Activated naive CD4-positive, alpha-beta T cell treated with anti-CD3 and anti-CD28 coated beads, Interleukin-2, amount 10 ng/mL, durations not matched to agents 7 days and 5 days (primary cell): ENCODE results near the gene FOXD2.

Experiments
- CTCF ChIA-PET: fragments of 350-600 bp; sonication (Branson Sonifier 250); formaldehyde crosslinking; loops from one replicate; lab custom pipeline; 2021; ENCODE audit warnings: antibody characterized with exemption; lab: Charles Lee
- DNase-seq: peaks from one replicate; pipeline ENCODE4 v3.0.0-alpha.2; 2020
- H3K27ac Mint-ChIP-seq: one replicate; pipeline ENCODE4 v1.8.0; 2021; ENCODE audit warnings: mild to moderate bottlenecking, moderate library complexity, mixed read lengths
- H3K27me3 Mint-ChIP-seq: one replicate; pipeline ENCODE4 v1.8.0; 2021; ENCODE audit warnings: mild to moderate bottlenecking, mixed read lengths
- H3K36me3 Mint-ChIP-seq: one replicate; pipeline ENCODE4 v1.8.0; 2021; ENCODE audit warnings: mixed read lengths
- H3K4me1 Mint-ChIP-seq: one replicate; pipeline ENCODE4 v1.8.0; 2021; ENCODE audit warnings: mixed read lengths
- H3K4me3 Mint-ChIP-seq: one replicate; pipeline ENCODE4 v1.8.0; 2021; ENCODE audit warnings: mild to moderate bottlenecking, moderate library complexity, mixed read lengths
- H3K9me3 Mint-ChIP-seq: one replicate; pipeline ENCODE4 v1.8.0; 2021; ENCODE audit warnings: mixed read lengths

FOXD2 gene

GRCh38 chr1:47474278-47475193, 36.7 kb downstream of the FOXD2 start:
- CTCF ChIA-PET = no interaction called here
- Mint-ChIP-seq H3K27me3 (peaks cover 14% of the 10 kb centered on the region), H3K27ac (no peak overlapping the region), H3K4me1 (no peaks in the 10 kb centered on the region), H3K4me3 (no peak overlapping the region), H3K36me3 (no peaks in the 10 kb centered on the region), H3K9me3 (no peaks in the 10 kb centered on the region)
- no peak for DNase-seq

- no peaks in the 10 kb centered on the region for H3K4me1 Mint-ChIP-seq
- CTCF ChIA-PET = no interaction called here
- peaks cover 14% of the 10 kb centered on the region for H3K27me3 Mint-ChIP-seq
- no peak for DNase-seq
- H3K4me3 Mint-ChIP-seq = no peak overlapping the region
- no peak overlapping the region for H3K27ac Mint-ChIP-seq
- no peaks in the 10 kb centered on the region for H3K9me3 Mint-ChIP-seq
- H3K36me3 Mint-ChIP-seq = no peaks in the 10 kb centered on the region
Observed at GRCh38 chr1:47477595-47478080, 39.8 kb downstream of the FOXD2 start.

GRCh38 chr1:47478090-47478489, 40.2 kb downstream of the FOXD2 start:
- CTCF ChIA-PET = no interaction called here
- no peaks in the 10 kb centered on the region for H3K9me3 Mint-ChIP-seq
- no peaks in the 10 kb centered on the region for H3K4me1 Mint-ChIP-seq
- no peak overlapping the region for H3K4me3 Mint-ChIP-seq
- H3K27ac Mint-ChIP-seq = no peak overlapping the region
- no peaks in the 10 kb centered on the region for H3K36me3 Mint-ChIP-seq
- H3K27me3 Mint-ChIP-seq = peaks cover 14% of the 10 kb centered on the region
- DNase-seq = no peak

GRCh38 chr1:47479664-47480063, 41.8 kb downstream of the FOXD2 start:
- CTCF ChIA-PET = interaction anchor here (0.6 kb wide), 1 partner anchor 276 kb away, joined by 3 read pairs; no protein-coding TSS in a partner anchor
- peaks cover 18% of the 10 kb centered on the region for H3K27me3 Mint-ChIP-seq
- no peaks in the 10 kb centered on the region for H3K9me3 Mint-ChIP-seq
- no peak overlapping the region for H3K4me3 Mint-ChIP-seq
- DNase-seq = no peak
- no peak overlapping the region for H3K27ac Mint-ChIP-seq
- no peaks in the 10 kb centered on the region for H3K4me1 Mint-ChIP-seq
- H3K36me3 Mint-ChIP-seq = no peaks in the 10 kb centered on the region

- DNase-seq = no peak
- Mint-ChIP-seq H3K27me3 (peaks cover 18% of the 10 kb centered on the region), H3K4me3 (no peak overlapping the region), H3K27ac (no peak overlapping the region), H3K4me1 (no peaks in the 10 kb centered on the region), H3K9me3 (no peaks in the 10 kb centered on the region), H3K36me3 (no peaks in the 10 kb centered on the region)
- CTCF ChIA-PET = no interaction called here
Observed at GRCh38 chr1:47481936-47482335, 44.1 kb downstream of the FOXD2 start.

- CTCF ChIA-PET = no interaction called here
- no peak for DNase-seq
- Mint-ChIP-seq H3K4me1 (no peaks in the 10 kb centered on the region), H3K27me3 (peaks cover 18% of the 10 kb centered on the region), H3K4me3 (no peak overlapping the region), H3K36me3 (no peaks in the 10 kb centered on the region), H3K27ac (no peak overlapping the region), H3K9me3 (no peaks in the 10 kb centered on the region)
Observed at GRCh38 chr1:47482786-47483185, 44.9 kb downstream of the FOXD2 start.

GRCh38 chr1:47483651-47484050, 45.8 kb downstream of the FOXD2 start:
- no peak for DNase-seq
- Mint-ChIP-seq H3K4me3 (no peak overlapping the region), H3K4me1 (no peaks in the 10 kb centered on the region), H3K36me3 (no peaks in the 10 kb centered on the region), H3K27ac (no peak overlapping the region), H3K27me3 (peaks cover 18% of the 10 kb centered on the region), H3K9me3 (no peaks in the 10 kb centered on the region)
- CTCF ChIA-PET = interaction anchor here (0.7 kb wide), 1 partner anchor 9 kb away, joined by 3 read pairs; no protein-coding TSS in a partner anchor

- no peaks in the 10 kb centered on the region for H3K9me3 Mint-ChIP-seq
- no peak overlapping the region for H3K4me3 Mint-ChIP-seq
- H3K4me1 Mint-ChIP-seq = no peaks in the 10 kb centered on the region
- no peak overlapping the region for H3K27ac Mint-ChIP-seq
- DNase-seq = no peak
- CTCF ChIA-PET = no interaction called here
- peaks cover 24% of the 10 kb centered on the region for H3K27me3 Mint-ChIP-seq
- no peaks in the 10 kb centered on the region for H3K36me3 Mint-ChIP-seq
Observed at GRCh38 chr1:47485817-47486216, 48.0 kb downstream of the FOXD2 start.

- Mint-ChIP-seq H3K27me3 (peaks cover 24% of the 10 kb centered on the region), H3K9me3 (no peaks in the 10 kb centered on the region), H3K4me1 (no peaks in the 10 kb centered on the region), H3K4me3 (no peak overlapping the region), H3K36me3 (no peaks in the 10 kb centered on the region), H3K27ac (no peak overlapping the region)
- DNase-seq = no peak
- CTCF ChIA-PET = no interaction called here
Observed at GRCh38 chr1:47487332-47487731, 49.5 kb downstream of the FOXD2 start.

GRCh38 chr1:47487850-47488450, 50.1 kb downstream of the FOXD2 start:
- H3K36me3 Mint-ChIP-seq = no peaks in the 10 kb centered on the region
- CTCF ChIA-PET = no interaction called here

More at GRCh38 chr1:47487850-47488450, 50.1 kb downstream of the FOXD2 start:
- Mint-ChIP-seq H3K4me1 (no peaks in the 10 kb centered on the region), H3K9me3 (no peaks in the 10 kb centered on the region), H3K27ac (no peak overlapping the region), H3K27me3 (peaks cover 24% of the 10 kb centered on the region), H3K4me3 (no peak overlapping the region)
- no peak for DNase-seq
